HEK293 (cell line): ENCODE results near the gene EARS2.

Experiments used
- INSM2 ChIP-seq: fragments of 450-650 bp; formaldehyde crosslinking; IDR thresholded peaks from 2 replicates; pipeline ENCODE4 v1.5.1; 2016; ENCODE audit warnings: missing biosample characterization, missing genetic modification characterization
- KLF1 ChIP-seq: fragments of 450-650 bp; formaldehyde crosslinking; IDR thresholded peaks from 2 replicates; pipeline ENCODE4 v1.5.1; 2016; ENCODE audit warnings: missing biosample characterization, missing genetic modification characterization
- PRDM10 ChIP-seq: fragments of 450-650 bp; formaldehyde crosslinking; IDR thresholded peaks from 2 replicates; pipeline ENCODE4 v1.5.1; 2016; ENCODE audit warnings: missing biosample characterization, missing genetic modification characterization
- PRDM6 ChIP-seq: fragments of 450-650 bp; formaldehyde crosslinking; IDR thresholded peaks from 2 replicates; pipeline ENCODE4 v1.5.1; 2017; ENCODE audit warnings: missing biosample characterization, missing genetic modification characterization
- TSHZ1 ChIP-seq: fragments of 450-650 bp; formaldehyde crosslinking; IDR thresholded peaks from 2 replicates; pipeline ENCODE4 v1.5.1; 2016; ENCODE audit warnings: missing biosample characterization, missing genetic modification characterization, borderline replicate concordance
- YY2 ChIP-seq: fragments of 450-650 bp; formaldehyde crosslinking; IDR thresholded peaks from 2 replicates; pipeline ENCODE4 v1.5.1; 2016; ENCODE audit warnings: missing biosample characterization, missing genetic modification characterization
- ZBTB20 ChIP-seq: fragments of 450-650 bp; formaldehyde crosslinking; IDR thresholded peaks from 2 replicates; pipeline ENCODE4 v1.5.1; 2016; ENCODE audit warnings: missing biosample characterization, missing genetic modification characterization
- ZFP3 ChIP-seq: fragments of 450-650 bp; formaldehyde crosslinking; IDR thresholded peaks from 2 replicates; pipeline ENCODE4 v1.5.1; 2016; ENCODE audit warnings: low read depth, missing biosample characterization, missing genetic modification characterization
- ZNF114 ChIP-seq: fragments of 450-650 bp; formaldehyde crosslinking; IDR thresholded peaks from 2 replicates; pipeline ENCODE4 v1.5.0; 2017; ENCODE audit warnings: missing biosample characterization, missing genetic modification characterization
- ZNF19 ChIP-seq: fragments of 450-650 bp; formaldehyde crosslinking; IDR thresholded peaks from 2 replicates; pipeline ENCODE4; 2016; ENCODE audit warnings: missing biosample characterization, missing genetic modification characterization, low read depth
- ZNF2 ChIP-seq: fragments of 450-650 bp; formaldehyde crosslinking; IDR thresholded peaks from 2 replicates; pipeline ENCODE4 v1.5.1; 2016; ENCODE audit warnings: missing biosample characterization, missing genetic modification characterization
- ZNF221 ChIP-seq: fragments of 450-650 bp; formaldehyde crosslinking; IDR thresholded peaks from 2 replicates; pipeline ENCODE4 v1.5.1; 2017; ENCODE audit warnings: missing biosample characterization, missing genetic modification characterization, borderline replicate concordance
- ZNF324 ChIP-seq: fragments of 450-650 bp; formaldehyde crosslinking; IDR thresholded peaks from 2 replicates; pipeline ENCODE4 v1.5.1; 2016; ENCODE audit warnings: missing biosample characterization, missing genetic modification characterization
- ZNF48 ChIP-seq: fragments of 450-650 bp; formaldehyde crosslinking; IDR thresholded peaks from 2 replicates; pipeline ENCODE4 v1.5.1; 2016; ENCODE audit warnings: missing biosample characterization, missing genetic modification characterization
- ZNF555 ChIP-seq: fragments of 450-650 bp; formaldehyde crosslinking; conservative IDR thresholded peaks from 2 replicates; pipeline ENCODE4 v1.5.1; 2017; ENCODE audit warnings: missing biosample characterization, mild to moderate bottlenecking, missing genetic modification characterization, inconsistent platforms
- ZNF580 ChIP-seq: fragments of 450-650 bp; formaldehyde crosslinking; IDR thresholded peaks from 2 replicates; pipeline ENCODE4 v1.5.1; 2016; ENCODE audit warnings: missing biosample characterization, missing genetic modification characterization
- ZNF610 ChIP-seq: fragments of 450-650 bp; formaldehyde crosslinking; IDR thresholded peaks from 2 replicates; pipeline ENCODE4 v1.5.1; 2016; ENCODE audit warnings: missing biosample characterization, missing genetic modification characterization, borderline replicate concordance
- ZNF664 ChIP-seq: fragments of 450-650 bp; formaldehyde crosslinking; IDR thresholded peaks from 2 replicates; pipeline ENCODE4 v1.5.1; 2016; ENCODE audit warnings: missing biosample characterization, missing genetic modification characterization
- ZNF707 ChIP-seq: fragments of 450-650 bp; formaldehyde crosslinking; IDR thresholded peaks from 2 replicates; pipeline ENCODE4 v1.5.1; 2016; ENCODE audit warnings: missing biosample characterization, missing genetic modification characterization
- ZSCAN16 ChIP-seq: fragments of 450-650 bp; formaldehyde crosslinking; IDR thresholded peaks from 2 replicates; pipeline ENCODE4 v1.5.1; 2016; ENCODE audit warnings: missing biosample characterization, missing genetic modification characterization
- ZSCAN30 ChIP-seq: fragments of 450-650 bp; IDR thresholded peaks from 2 replicates; pipeline ENCODE4 v1.5.1; 2018; ENCODE audit warnings: missing biosample characterization, mild to moderate bottlenecking, missing genetic modification characterization, moderate library complexity
- TF ChIP-seq, protein P1 (sequence below): fragments of 450-650 bp; formaldehyde crosslinking; optimal IDR thresholded peaks from 2 replicates; pipeline ENCODE3; 2016; ENCODE audit warnings: missing biosample characterization, mild to moderate bottlenecking, missing genetic modification characterization
- TF ChIP-seq, protein P2 (sequence below): fragments of 450-650 bp; IDR thresholded peaks from 2 replicates; pipeline ENCODE4 v1.5.1; 2018; ENCODE audit warnings: missing biosample characterization, mild to moderate bottlenecking, missing genetic modification characterization

The EARS2 gene

DNA sequence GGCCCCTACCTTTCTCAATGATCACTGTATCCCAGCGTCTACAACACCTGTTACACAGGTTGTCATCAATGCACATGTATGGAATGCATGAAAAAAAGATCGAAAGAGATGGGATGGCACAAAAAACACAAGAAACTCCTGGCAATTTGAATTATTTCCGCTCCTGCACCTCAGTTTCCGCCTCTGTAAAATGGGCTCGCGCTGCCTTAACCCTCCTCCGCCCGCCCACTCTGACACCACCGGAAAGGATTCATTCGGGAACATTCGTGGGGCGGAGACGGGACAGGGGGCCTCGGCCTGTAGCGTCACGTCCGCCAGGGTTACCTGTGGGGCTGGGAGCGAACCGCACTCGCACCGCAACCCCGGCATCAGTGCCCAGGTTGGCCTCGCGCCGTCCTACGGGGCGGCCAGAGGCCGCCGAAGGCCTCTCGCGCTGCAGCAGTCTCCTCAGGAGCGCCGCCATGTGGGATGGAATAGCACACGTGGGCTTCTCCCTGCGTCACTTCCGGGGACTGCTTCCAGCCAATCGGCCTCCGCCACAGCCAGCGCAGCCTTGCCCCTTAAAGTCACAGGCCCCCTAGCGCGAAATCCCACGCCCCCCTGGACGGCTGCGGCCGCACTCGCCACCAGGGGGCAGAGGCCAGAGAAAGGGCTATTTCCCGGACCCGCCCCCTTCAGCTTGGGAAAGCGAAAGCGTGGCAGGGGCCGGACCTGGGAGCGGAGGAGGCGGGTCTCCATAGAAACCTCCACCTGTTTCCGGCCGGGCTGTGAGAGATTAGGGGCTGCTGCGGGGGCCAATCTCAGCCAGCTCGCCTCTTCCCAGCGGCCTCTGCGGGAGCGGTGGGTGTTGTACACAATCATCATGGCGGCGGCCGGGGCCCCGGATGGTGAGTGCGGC is at the start of gene EARS2, which contains the start of gene UBFD1 (continued):
- peak; percentile 75 for TF ChIP-seq PRDM10
- TF ChIP-seq ZNF610 (tag by site-specific recombination), result no peak
- no peak for TF ChIP-seq INSM2 (tag by site-specific recombination)
- peak; percentile 86 for TF ChIP-seq YY2 (tag by site-specific recombination)
- TF ChIP-seq ZNF114 (tag by site-specific recombination), result no peak
- TF ChIP-seq, protein P1, sequence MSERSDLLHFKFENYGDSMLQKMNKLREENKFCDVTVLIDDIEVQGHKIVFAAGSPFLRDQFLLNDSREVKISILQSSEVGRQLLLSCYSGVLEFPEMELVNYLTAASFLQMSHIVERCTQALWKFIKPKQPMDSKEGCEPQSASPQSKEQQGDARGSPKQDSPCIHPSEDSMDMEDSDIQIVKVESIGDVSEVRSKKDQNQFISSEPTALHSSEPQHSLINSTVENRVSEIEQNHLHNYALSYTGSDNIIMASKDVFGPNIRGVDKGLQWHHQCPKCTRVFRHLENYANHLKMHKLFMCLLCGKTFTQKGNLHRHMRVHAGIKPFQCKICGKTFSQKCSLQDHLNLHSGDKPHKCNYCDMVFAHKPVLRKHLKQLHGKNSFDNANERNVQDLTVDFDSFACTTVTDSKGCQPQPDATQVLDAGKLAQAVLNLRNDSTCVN (tag by site-specific recombination), result peak; percentile 24
- no peak for TF ChIP-seq ZNF707 (tag by site-specific recombination)
- TF ChIP-seq ZSCAN30 (tag by site-specific recombination), result peak; percentile 9; the same call in 1 of the 2 replicates
- TF ChIP-seq KLF1 (tag by site-specific recombination), result no peak; the same call in 1 of the 2 replicates
- TF ChIP-seq ZNF48, result no peak
- TF ChIP-seq PRDM6 (tag by site-specific recombination), result no peak
- no peak for TF ChIP-seq ZSCAN16
- TF ChIP-seq ZNF324 (tag by site-specific recombination), result peak; percentile 59; the same call in 1 of the 2 replicates
- no peak for TF ChIP-seq ZBTB20
- no peak for TF ChIP-seq TSHZ1 (tag by site-specific recombination)
- no peak for TF ChIP-seq ZNF221 (tag by site-specific recombination)
- TF ChIP-seq ZNF19 (tag by site-specific recombination), result no peak
- no peak for TF ChIP-seq ZNF555 (tag by site-specific recombination)
- no peak for TF ChIP-seq ZFP3
- TF ChIP-seq ZNF664 (tag by site-specific recombination), result no peak
- peak; percentile 91 for TF ChIP-seq ZNF580 (tag by site-specific recombination)
- TF ChIP-seq, protein P2, sequence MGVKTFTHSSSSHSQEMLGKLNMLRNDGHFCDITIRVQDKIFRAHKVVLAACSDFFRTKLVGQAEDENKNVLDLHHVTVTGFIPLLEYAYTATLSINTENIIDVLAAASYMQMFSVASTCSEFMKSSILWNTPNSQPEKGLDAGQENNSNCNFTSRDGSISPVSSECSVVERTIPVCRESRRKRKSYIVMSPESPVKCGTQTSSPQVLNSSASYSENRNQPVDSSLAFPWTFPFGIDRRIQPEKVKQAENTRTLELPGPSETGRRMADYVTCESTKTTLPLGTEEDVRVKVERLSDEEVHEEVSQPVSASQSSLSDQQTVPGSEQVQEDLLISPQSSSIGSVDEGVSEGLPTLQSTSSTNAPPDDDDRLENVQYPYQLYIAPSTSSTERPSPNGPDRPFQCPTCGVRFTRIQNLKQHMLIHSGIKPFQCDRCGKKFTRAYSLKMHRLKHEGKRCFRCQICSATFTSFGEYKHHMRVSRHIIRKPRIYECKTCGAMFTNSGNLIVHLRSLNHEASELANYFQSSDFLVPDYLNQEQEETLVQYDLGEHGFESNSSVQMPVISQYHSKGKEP (tag by site-specific recombination), result no peak
- TF ChIP-seq ZNF2, result peak; percentile 75
